Measurements from ENCODE around the gene KRTAP5-7. TPM values are rescaled to one million over a fixed set of nuclear protein-coding genes. Genes with fewer than 3 reads are reported as not detected.

The KRTAP5-7 gene
- polyA plus RNA-seq, 3 donors: 0.17 TPM; not detected in 2

Other genes starting within 250 kb of the KRTAP5-7 start
- 10 to 100 TPM; 39.0 to 40.2 (median 39.3) TPM for gene DHCR7, start 78.9 kb upstream of the KRTAP5-7 start, polyA plus RNA-seq (ENCODE audit: insufficient read length in 3 of 3)
- 10 to 100 TPM; 35.3 to 38.3 (median 36.4) TPM for gene NADSYN1, start 74.1 kb upstream of the KRTAP5-7 start, polyA plus RNA-seq (ENCODE audit: insufficient read length in 3 of 3)
- under 1 TPM; 0.37 to 0.75 (median 0.58) TPM for gene KRTAP5-8, start 10.8 kb downstream of the KRTAP5-7 start, polyA plus RNA-seq (ENCODE audit: insufficient read length in 3 of 3)
- gene KRTAP5-9, start 21.2 kb downstream of the KRTAP5-7 start, polyA plus RNA-seq (ENCODE audit: insufficient read length in 3 of 3): under 1 TPM; 0.28 to 0.67 (median 0.33) TPM
- under 1 TPM; 0.18 to 0.24 (median 0.20) TPM for gene KRTAP5-10, start 38.3 kb downstream of the KRTAP5-7 start, polyA plus RNA-seq (ENCODE audit: insufficient read length in 3 of 3)
- under 1 TPM in 1 of 3 donors, not detected in 2; 0.28 TPM for gene KRTAP5-11, start 55.6 kb downstream of the KRTAP5-7 start, polyA plus RNA-seq (ENCODE audit: insufficient read length in 3 of 3)